CD4-positive, alpha-beta T cell treated with Interleukin-12 subunit alpha and Interleukin-12 subunit beta, for 1 hour (primary cell): ENCODE measurements around the gene PTPN14.
"Not testable (repeated sequence)": the region's sequence is repeated elsewhere in the genome, so short reads cannot be mapped to it uniquely, and the experiment has no call there.

Experiments
- DNase-seq: peaks from one replicate; pipeline ENCODE4 v3.0.0-alpha.2; 2020

PTPN14 gene

GRCh38 chr1:214551436-214552173 lies at the start of gene PTPN14:
Gene PTPN14 (minus strand): TSS chr1:214551602. CDS start chr1:214464803, 86,799 bp downstream.
- DNase-seq: no peak

- no peak for DNase-seq
Observed at GRCh38 chr1:214593158-214593557, 41.8 kb upstream of the PTPN14 start.

GRCh38 chr1:214591918-214592317 lies 40.5 kb upstream of the PTPN14 start:
- DNase-seq: not testable (repeated sequence)

- no peak for DNase-seq
Observed at GRCh38 chr1:214590696-214591095, 39.3 kb upstream of the PTPN14 start.

- DNase-seq: no peak
Observed at GRCh38 chr1:214588963-214589597, 37.7 kb upstream of the PTPN14 start.

GRCh38 chr1:214587165-214587564 lies 35.8 kb upstream of the PTPN14 start:
- no peak for DNase-seq

- DNase-seq: no peak
Observed at GRCh38 chr1:214586621-214587020, 35.2 kb upstream of the PTPN14 start.

- DNase-seq: no peak
Observed at GRCh38 chr1:214584805-214585766, 33.7 kb upstream of the PTPN14 start.

GRCh38 chr1:214583824-214584554 lies 32.6 kb upstream of the PTPN14 start:
- no peak for DNase-seq

- DNase-seq: no peak
Observed at GRCh38 chr1:214583113-214583512, 31.7 kb upstream of the PTPN14 start.

- DNase-seq: no peak
Observed at GRCh38 chr1:214582289-214582891, 31.0 kb upstream of the PTPN14 start.

GRCh38 chr1:214581785-214582184 lies 30.4 kb upstream of the PTPN14 start:
- no peak for DNase-seq

- no peak for DNase-seq
Observed at GRCh38 chr1:214579183-214579582, 27.8 kb upstream of the PTPN14 start.

- not testable (repeated sequence) for DNase-seq
Observed at GRCh38 chr1:214576120-214576519, 24.7 kb upstream of the PTPN14 start.

- no peak for DNase-seq
Observed at GRCh38 chr1:214574598-214575411, 23.4 kb upstream of the PTPN14 start.

GRCh38 chr1:214573386-214574318 lies 22.2 kb upstream of the PTPN14 start:
- no peak for DNase-seq

- no peak for DNase-seq
Observed at GRCh38 chr1:214571281-214571680, 19.9 kb upstream of the PTPN14 start.

- DNase-seq: no peak
Observed at GRCh38 chr1:214570442-214570841, 19.0 kb upstream of the PTPN14 start.

GRCh38 chr1:214569357-214570004 lies 18.1 kb upstream of the PTPN14 start:
- DNase-seq: no peak

GRCh38 chr1:214568328-214568727 lies 16.9 kb upstream of the PTPN14 start:
- no peak for DNase-seq
